GM19043 (cell line): ENCODE measurements around the gene CMPK1.
A peak's percentile ranks its signal among the peaks of the same experiment; 100 is the strongest.
"Not testable (repeated sequence)": the region's sequence is repeated elsewhere in the genome, so short reads cannot be mapped to it uniquely, and the experiment has no call there.

ENCODE experiments used
- ATAC-seq: cut with Tn5 transposase; IDR thresholded peaks from one replicate; pipeline ENCODE4 v1.9.1; 2021; ENCODE audit warnings: low read depth; ENCODE audit not compliant: unreplicated experiment

Gene CMPK1, protein sequence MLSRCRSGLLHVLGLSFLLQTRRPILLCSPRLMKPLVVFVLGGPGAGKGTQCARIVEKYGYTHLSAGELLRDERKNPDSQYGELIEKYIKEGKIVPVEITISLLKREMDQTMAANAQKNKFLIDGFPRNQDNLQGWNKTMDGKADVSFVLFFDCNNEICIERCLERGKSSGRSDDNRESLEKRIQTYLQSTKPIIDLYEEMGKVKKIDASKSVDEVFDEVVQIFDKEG

GRCh38 chr1:47333578-47333921 lies at the start of gene CMPK1:
CMPK1 (plus strand) TSS chr1:47333790; CDS start chr1:47333946, 156 bp downstream.
- ATAC-seq: peak; percentile 60

- ATAC-seq: not testable (repeated sequence)
These were observed 45.5 kb upstream of the CMPK1 start for GRCh38 chr1:47288116-47288515.

DNA sequence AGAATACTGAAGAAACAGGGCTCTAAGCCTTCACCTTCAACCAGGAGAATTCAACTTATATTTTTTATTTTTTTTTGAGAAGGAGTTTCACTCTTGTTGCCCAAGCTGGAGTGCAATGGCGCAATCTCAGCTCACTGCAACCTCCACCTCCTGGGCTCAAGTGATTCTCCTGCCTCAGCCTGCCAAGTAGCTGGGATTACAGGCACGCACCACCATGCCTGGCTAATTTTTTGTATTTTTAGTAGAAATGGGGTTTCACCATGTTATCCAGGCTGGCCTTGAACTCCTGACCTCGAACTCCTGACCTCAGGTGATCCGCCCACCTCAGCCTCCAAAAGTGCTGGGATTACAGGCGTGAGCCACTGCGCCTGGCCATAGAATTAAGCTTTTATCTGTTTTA lies 38.7 kb upstream of the CMPK1 start:
- ATAC-seq: not testable (repeated sequence)

GRCh38 chr1:47295579-47295978 lies 38.0 kb upstream of the CMPK1 start:
- ATAC-seq: no peak

GRCh38 chr1:47298025-47298699 lies 35.4 kb upstream of the CMPK1 start:
- ATAC-seq: no peak

DNA sequence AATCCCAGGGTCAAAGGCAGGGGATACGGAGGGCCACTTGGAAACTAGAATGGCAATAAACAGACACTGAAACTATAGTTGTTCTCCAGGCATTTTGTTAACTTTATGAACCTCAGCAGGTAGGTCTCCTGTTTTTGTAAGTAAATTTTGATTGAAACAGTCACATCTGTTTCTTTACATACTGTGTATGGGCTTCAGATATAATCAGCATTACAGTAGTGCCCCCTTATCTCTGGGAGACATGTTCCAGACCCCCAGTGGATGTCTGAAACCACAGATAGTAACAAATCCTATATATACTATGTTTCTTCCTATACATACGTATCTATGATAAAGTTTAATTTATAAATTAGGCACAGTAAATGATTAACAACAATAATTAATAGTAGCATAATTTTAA lies 31.1 kb upstream of the CMPK1 start:
- ATAC-seq: no peak

DNA sequence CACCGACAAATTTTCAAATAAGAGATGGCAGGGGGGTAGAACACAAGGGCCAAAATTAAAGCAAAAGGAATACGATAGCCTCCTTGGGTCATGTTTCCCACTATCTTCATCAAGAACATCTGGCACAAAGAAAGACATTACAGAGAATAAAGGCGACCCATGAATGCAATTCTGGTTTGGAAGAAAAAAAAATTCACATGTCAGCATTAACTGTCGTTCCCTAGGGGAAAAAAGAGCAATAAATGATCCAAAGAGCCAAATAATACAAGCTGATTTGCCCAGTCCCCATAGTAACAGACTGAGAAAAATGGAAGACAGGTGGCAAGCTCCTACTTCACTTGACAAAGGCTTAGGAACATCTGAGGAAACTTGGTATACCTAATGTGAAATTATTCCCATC lies 24.2 kb upstream of the CMPK1 start:
- no peak for ATAC-seq

- peak; percentile 92 for ATAC-seq
These were observed 19.5 kb upstream of the CMPK1 start, which contains the start of gene STIL for GRCh38 chr1:47313915-47314664. STIL (minus strand) TSS chr1:47314147; CDS start chr1:47310319, 3,828 bp downstream.

GRCh38 chr1:47317841-47318240 lies 15.7 kb upstream of the CMPK1 start:
- ATAC-seq: no peak

DNA sequence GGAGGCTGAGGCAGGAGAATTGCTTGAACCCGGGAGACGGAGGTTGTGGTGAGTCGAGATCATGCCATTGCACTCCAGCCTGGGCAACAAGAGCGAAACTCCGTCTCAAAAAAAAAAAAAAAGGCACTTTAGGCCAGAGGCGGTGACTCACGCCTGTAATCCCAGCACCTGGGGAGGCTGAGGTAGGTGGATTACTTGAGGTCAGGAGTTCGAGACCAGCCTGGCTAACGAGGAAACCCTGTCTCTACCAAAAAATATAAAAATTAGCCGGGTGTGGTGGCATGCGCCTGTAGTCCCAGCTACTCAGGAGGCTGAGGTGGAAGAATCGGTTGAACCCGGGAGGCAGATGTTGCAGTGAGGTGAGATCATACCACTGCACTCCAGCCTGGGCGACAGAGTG lies 13.6 kb upstream of the CMPK1 start:
- ATAC-seq: not testable (repeated sequence)

- ATAC-seq: no peak
These were observed 10.0 kb upstream of the CMPK1 start for GRCh38 chr1:47323599-47324031.

- no peak for ATAC-seq
These were observed 8.9 kb upstream of the CMPK1 start for GRCh38 chr1:47324682-47325081.

GRCh38 chr1:47325528-47325927 lies 8.1 kb upstream of the CMPK1 start:
- ATAC-seq: no peak

DNA sequence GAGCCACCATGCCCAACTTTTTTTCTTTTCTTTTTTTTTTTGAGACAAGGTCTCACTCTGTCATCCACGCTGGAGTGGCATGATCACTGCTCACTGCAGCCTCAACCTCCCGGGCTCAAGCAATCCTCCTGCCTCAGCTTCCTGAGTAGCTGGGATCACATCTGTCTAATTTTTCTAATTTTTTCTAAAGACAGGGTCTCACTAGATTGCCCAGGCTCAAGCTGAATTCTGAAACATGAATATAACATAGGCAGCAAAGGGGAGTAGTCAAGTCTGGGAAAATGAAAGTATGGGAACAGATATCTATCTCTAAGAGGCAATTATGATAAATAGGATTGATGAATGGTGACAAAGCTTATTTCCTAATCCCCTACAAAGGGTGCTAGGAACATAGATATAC lies 7.3 kb upstream of the CMPK1 start:
- no peak for ATAC-seq

GRCh38 chr1:47328992-47329391 lies 4.6 kb upstream of the CMPK1 start:
- no peak for ATAC-seq

DNA sequence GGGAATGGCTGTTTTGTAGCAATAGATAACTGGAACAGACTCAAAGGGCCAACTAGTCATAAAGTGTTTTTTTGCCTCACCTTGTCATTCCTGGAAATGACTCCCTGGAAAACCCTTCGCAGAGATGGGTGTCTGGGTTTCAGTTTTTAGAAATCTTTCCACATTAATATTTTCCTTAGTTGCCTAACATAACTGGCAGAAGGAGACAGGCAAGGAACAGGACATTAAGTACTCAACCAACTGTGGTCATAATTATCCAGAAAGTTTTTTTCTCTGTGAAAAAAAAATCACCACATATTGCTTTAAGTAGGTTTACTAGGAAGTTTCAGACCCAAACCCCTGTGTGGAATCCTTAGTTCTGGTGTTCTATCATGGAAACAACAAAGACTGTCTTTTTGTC lies 3.4 kb upstream of the CMPK1 start:
- ATAC-seq: no peak

DNA sequence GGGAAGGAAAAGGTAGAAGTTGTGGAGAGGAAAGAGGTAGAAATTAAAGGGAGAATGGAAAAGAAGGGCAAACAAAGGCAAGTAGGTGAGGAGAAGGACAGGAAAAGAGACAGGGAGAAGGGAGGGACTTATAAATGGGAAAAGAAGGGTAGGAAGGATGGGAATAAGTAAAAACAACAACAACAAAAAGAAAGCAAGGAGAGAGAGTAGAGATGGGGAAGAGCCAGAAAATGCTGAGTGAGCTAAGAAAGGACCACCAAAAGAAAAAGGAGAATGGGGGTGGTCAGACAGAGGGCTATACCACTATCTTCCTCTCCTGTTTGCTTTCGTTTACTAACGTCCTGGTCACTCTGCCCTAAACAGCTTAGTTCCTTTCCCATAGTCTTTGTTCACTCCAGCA lies 1.7 kb upstream of the CMPK1 start:
- ATAC-seq: no peak

DNA sequence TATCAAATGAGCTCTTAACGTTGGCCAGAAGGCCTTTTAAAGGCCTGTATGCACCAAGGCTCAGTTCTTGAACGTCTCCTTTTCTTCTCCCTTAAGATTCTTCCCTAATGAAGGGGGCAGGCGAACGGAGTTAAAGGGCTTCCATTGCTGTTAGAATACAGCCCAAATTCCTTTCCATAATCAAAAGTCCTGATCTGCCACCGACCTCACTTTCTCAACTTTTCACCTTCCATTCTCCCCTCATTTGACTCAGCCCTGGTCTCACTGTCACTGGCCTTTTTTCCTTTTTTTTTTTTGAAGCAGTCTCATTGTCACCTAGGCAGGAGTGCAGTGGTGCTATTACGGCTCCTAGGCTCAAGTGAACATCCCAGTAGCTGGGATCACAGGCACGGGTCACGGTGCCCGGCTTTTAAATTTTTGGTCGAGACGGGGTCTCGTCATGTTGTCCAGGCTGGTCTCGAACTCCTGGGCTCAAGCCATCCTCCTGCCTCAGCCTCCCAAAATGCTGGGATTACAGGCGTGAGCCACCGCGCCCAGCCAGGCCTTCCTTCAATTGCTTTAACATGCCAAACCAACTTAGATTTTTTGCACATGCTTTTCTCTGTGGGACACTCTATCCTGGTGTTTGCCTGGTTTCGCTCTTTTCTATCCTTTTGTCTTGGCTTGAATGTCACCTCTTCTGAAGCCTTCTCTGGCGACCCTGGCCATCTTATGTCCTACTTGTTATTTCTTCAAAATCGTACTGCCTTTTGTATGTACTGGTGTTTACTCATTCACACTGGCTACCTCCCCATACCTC lies 612 bp upstream of the CMPK1 start:
- ATAC-seq: no peak

DNA sequence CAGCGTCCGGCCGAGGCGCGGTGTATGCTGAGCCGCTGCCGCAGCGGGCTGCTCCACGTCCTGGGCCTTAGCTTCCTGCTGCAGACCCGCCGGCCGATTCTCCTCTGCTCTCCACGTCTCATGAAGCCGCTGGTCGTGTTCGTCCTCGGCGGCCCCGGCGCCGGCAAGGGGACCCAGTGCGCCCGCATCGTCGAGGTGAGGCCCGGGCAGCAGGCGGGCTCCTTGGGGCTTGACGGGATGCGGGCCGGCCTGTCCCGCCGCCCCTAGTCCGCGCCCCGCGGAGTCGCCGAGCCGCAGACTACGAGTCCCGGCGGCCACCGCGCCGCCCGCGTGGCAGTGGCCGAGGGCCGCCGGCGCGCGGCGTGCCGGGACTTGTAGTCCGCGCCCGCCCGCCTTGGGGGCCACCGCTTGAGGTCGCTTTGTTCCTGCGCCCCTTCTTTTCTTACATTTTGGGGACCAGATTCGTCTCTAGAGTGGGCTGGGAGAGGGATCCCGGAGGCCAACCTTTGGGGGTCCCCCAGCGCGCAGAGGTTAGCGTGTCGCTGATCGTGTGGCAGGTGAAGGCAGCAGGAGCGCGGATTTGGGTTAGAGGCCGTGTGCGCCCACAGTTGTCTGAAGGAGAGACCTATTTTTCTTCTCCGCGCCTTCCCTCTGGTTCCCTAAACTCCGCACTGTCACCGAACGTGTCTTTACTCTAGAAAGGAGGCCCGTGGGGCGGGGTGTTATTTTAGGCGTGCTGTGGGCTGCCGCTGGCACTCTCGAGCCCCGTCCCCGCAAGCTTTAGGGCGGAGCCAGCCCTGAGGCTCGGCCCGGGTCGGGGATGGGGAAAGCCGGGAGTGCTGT lies 553 bp downstream of the CMPK1 start:
- peak; percentile 78 for ATAC-seq
